Tibial nerve (tissue), 4 donors: ENCODE data around the gene BOC. TPM values are rescaled to one million over a fixed set of nuclear protein-coding genes. Genes with fewer than 3 reads are reported as not detected.
A peak's percentile ranks its signal among the peaks of the same experiment; 100 is the strongest.

Experiments
- DNase-seq, 2 donors: peaks; one replicate each; pipeline ENCODE4 v3.0.0-alpha.2; 2019; ENCODE audit warnings: low spot score in 2 of 2
- H3K27ac ChIP-seq, 4 donors: fragments of 200-600 bp; sonication (generic) in 3 of 4; one replicate each; pipeline ENCODE4 v1.5.1; 2017 to 2019; ENCODE audit warnings: mild to moderate bottlenecking in 1 of 4
- H3K27me3 ChIP-seq, 2 donors: fragments of 200-600 bp; sonication (generic) in 1 of 2; one replicate each; pipeline versions ENCODE4 v1.5.1 to v1.6.0; 2017 to 2019
- H3K36me3 ChIP-seq, 3 donors: fragments of 200-600 bp; sonication (generic); one replicate each; pipeline ENCODE4 v1.5.1; 2018 to 2019
- H3K4me1 ChIP-seq, 4 donors: fragments of 200-600 bp; sonication (generic) in 3 of 4; one replicate each; pipeline ENCODE4 v1.5.1; 2017 to 2019
- H3K4me3 ChIP-seq, 4 donors: fragments of 200-600 bp; sonication (generic) in 3 of 4; one replicate each; pipeline ENCODE4 v1.5.1; 2017 to 2019; ENCODE audit warnings: mild to moderate bottlenecking in 1 of 4, moderate library complexity in 1 of 4
- H3K9me3 ChIP-seq, 4 donors: fragments of 200-600 bp; sonication (generic) in 3 of 4; one replicate each; pipeline ENCODE4 v1.5.1; 2017 to 2019
- EP300 ChIP-seq, 2 donors: sonication (generic); formaldehyde crosslinking; IDR thresholded peaks; one replicate each; pipeline ENCODE4 v1.6.1; 2017; ENCODE audit warnings: antibody characterized with exemption in 2 of 2, mild to moderate bottlenecking in 1 of 2
- POLR2A ChIP-seq, 2 donors: fragments of 450-650 bp; IDR thresholded peaks; one replicate each; pipeline ENCODE4 v1.6.1; 2017; ENCODE audit warnings: antibody characterized with exemption in 2 of 2, mild to moderate bottlenecking in 2 of 2, moderate library complexity in 2 of 2
- WGBS, 2 donors: methylation state at CpG; one replicate each; pipeline ENCODE4 v1.1.5; 2018; 5-methylcytosine and 5-hydroxymethylcytosine counted together
- total RNA-seq, 4 donors: library from RNA; depleted of rRNA; stranded (reverse); fragments of >200 nt; gene quantifications; one replicate each; pipeline ENCODE4 v1.1.0, GENCODE V29; 2016
- TF ChIP-seq, protein P1 (sequence below), 5 experiments: fragments of 200-600 bp in 3 of 5; fragments of 450-650 bp in 2 of 5; sonication (generic) in 3 of 5; IDR thresholded peaks; one replicate each; pipeline ENCODE4 v1.5.1; 2016 to 2019; ENCODE audit warnings: antibody characterized with exemption in 5 of 5, mild to moderate bottlenecking in 3 of 5, moderate library complexity in 2 of 5

BOC gene
- total RNA-seq, 4 donors from 2014 or later: 27.6 to 63.2 (median 48.1) TPM

DNA sequence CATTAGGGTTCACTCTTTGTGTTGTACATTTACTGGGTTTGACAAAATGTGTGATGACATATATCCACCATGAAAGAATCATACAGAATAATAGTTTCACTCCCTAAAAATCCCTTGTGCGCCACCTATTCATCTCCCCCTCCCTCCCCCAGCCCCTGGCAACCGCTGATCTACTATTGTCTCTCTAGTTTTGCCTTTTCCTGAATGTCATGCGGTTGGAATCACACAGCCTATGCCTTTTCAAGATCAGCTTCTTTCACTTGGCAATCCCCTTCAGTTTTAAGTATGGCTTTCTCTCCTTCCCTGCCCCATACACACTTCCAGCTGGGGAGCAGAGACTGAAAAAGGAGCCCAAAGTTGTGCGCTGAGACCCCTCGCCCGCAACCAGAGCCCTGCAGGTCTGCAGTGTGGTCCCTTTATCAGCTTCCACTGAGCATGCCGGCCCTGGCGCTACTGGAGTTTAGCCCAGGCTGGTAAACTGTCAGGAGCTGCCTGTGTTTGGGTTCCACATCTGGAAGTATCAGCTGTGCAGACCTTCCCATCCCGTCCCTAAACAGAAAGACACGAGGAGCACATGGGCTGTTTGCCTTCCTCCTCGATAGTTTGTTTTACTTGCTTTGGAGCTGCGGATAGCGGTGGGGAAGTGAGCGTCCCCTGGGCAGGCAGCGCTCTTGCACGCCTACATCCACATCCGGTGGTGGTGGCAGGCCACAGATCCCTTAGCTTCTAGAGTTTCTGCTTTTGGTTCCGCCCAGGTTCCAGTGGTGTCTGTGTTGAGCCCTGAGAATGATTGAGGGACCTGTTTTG is 12.3 kb downstream of the BOC start:
- WGBS, 2 donors: 70 to 75% methylated on average over 18 of the region's 18 CpGs
- no peak for DNase-seq
- Histone ChIP-seq H3K4me3 (no peak overlapping the region), H3K4me1 (peaks cover 0 to 36% (median 0%) of the 10 kb centered on the region in 4 donors), H3K9me3 (no peaks in the 10 kb centered on the region), H3K27me3 (no peaks in the 10 kb centered on the region), H3K27ac (peak overlapping the region in 1 of 4 donors; percentile 4), H3K36me3 (peaks cover 0 to 20% (median 0%) of the 10 kb centered on the region in 3 donors)
- TF ChIP-seq POLR2A (IDR thresholded peaks at IDR 0.05) (no peak), EP300 (IDR thresholded peaks at IDR 0.05) (no peak)
- TF ChIP-seq, protein P1, sequence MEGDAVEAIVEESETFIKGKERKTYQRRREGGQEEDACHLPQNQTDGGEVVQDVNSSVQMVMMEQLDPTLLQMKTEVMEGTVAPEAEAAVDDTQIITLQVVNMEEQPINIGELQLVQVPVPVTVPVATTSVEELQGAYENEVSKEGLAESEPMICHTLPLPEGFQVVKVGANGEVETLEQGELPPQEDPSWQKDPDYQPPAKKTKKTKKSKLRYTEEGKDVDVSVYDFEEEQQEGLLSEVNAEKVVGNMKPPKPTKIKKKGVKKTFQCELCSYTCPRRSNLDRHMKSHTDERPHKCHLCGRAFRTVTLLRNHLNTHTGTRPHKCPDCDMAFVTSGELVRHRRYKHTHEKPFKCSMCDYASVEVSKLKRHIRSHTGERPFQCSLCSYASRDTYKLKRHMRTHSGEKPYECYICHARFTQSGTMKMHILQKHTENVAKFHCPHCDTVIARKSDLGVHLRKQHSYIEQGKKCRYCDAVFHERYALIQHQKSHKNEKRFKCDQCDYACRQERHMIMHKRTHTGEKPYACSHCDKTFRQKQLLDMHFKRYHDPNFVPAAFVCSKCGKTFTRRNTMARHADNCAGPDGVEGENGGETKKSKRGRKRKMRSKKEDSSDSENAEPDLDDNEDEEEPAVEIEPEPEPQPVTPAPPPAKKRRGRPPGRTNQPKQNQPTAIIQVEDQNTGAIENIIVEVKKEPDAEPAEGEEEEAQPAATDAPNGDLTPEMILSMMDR (IDR thresholded peaks at IDR 0.05): no peak

DNA sequence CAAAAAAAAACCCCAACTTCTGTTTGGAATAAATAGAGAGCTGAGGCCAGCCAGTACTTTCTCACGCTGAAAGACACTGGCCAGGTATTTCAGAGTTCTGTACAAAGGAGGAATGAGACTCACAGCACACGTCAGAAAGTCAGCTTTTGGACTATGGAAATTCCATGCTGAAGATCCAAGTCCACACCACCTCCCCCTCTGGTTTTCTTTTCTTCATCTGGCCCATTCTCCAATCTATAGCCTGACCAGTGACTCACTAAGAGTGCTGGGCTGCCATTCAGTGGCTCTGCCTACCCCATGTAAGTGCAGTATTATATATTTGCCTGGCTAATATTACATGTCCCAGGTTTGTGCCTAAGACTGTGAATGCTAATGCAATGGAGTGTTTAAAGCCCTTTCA is 13.9 kb downstream of the BOC start:
- no peaks in the 10 kb centered on the region for H3K9me3 ChIP-seq
- TF ChIP-seq POLR2A (IDR thresholded peaks at IDR 0.05) (no peak), EP300 (IDR thresholded peaks at IDR 0.05) (no peak)
- TF ChIP-seq, protein P1 (IDR thresholded peaks at IDR 0.05): no peak
- 88% methylated on average over 2 of the region's 2 CpGs for WGBS, 2 donors
- no peaks in the 10 kb centered on the region for H3K27me3 ChIP-seq
- peaks cover 0 to 20% (median 0%) of the 10 kb centered on the region in 3 donors for H3K36me3 ChIP-seq
- no peak overlapping the region for H3K27ac ChIP-seq
- no peak overlapping the region for H3K4me3 ChIP-seq
- DNase-seq: no peak
- peaks cover 0 to 37% (median 0%) of the 10 kb centered on the region in 4 donors for H3K4me1 ChIP-seq

DNA sequence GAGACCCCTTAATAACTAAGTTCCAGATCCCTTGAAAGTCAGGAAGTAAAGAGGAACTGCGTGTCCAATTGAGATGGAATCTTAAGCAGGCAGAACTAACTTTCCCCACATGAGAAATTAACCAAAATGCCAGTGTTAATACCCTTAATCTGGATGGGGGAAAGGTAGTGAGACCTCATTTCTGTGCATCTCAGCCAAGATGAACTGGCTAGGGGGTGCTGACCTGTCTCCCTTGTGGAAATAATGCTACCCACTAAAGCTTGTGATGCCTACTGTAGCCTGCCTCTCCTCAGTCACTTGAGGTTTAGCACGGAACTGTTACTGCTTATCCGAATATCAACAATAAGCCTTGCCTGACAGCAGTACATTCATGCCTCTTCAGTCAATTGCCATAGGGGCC is 15.1 kb downstream of the BOC start:
- Histone ChIP-seq H3K4me3 (no peak overlapping the region), H3K36me3 (peaks cover 0 to 10% (median 0%) of the 10 kb centered on the region in 3 donors), H3K9me3 (no peaks in the 10 kb centered on the region), H3K27ac (no peak overlapping the region), H3K4me1 (peaks cover 0 to 27% (median 0%) of the 10 kb centered on the region in 4 donors), H3K27me3 (no peaks in the 10 kb centered on the region)
- TF ChIP-seq POLR2A (IDR thresholded peaks at IDR 0.05): no peak
- TF ChIP-seq, protein P1 (IDR thresholded peaks at IDR 0.05): no peak
- no peak for TF ChIP-seq EP300 (IDR thresholded peaks at IDR 0.05)
- 95 to 98% methylated on average over 3 of the region's 3 CpGs for WGBS, 2 donors
- no peak for DNase-seq

DNA sequence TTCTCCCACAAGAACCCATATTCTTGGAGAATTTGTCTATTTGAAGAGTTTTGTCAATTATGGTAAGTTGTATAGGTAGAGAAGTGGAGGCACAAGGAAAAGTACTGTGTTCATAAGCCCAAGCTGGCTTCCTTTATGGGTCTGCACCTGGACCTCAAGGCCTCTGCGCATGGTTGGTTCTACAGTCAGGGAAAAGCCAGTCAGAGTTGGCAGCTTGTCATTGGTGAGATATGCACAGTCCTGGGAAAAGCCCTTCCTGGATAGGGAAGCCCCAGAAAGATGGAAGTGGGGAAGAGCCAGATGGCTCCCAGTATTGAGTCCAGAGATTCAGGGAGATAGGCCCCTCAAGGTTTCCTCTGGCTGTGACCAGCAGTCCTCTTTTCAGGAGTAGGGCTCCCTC is 15.8 kb downstream of the BOC start:
- DNase-seq: no peak
- H3K36me3 ChIP-seq: peaks cover 0 to 7% (median 0%) of the 10 kb centered on the region in 3 donors
- H3K9me3 ChIP-seq: no peaks in the 10 kb centered on the region
- H3K27ac ChIP-seq: no peak overlapping the region
- TF ChIP-seq POLR2A (IDR thresholded peaks at IDR 0.05): no peak
- TF ChIP-seq, protein P1 (IDR thresholded peaks at IDR 0.05): no peak
- TF ChIP-seq EP300 (IDR thresholded peaks at IDR 0.05): no peak
- H3K4me1 ChIP-seq: peaks cover 0 to 30% (median 0%) of the 10 kb centered on the region in 4 donors
- WGBS, 2 donors: 95 to 100% methylated on average over 1 of the region's 1 CpG
- H3K27me3 ChIP-seq: no peaks in the 10 kb centered on the region
- no peak overlapping the region for H3K4me3 ChIP-seq

DNA sequence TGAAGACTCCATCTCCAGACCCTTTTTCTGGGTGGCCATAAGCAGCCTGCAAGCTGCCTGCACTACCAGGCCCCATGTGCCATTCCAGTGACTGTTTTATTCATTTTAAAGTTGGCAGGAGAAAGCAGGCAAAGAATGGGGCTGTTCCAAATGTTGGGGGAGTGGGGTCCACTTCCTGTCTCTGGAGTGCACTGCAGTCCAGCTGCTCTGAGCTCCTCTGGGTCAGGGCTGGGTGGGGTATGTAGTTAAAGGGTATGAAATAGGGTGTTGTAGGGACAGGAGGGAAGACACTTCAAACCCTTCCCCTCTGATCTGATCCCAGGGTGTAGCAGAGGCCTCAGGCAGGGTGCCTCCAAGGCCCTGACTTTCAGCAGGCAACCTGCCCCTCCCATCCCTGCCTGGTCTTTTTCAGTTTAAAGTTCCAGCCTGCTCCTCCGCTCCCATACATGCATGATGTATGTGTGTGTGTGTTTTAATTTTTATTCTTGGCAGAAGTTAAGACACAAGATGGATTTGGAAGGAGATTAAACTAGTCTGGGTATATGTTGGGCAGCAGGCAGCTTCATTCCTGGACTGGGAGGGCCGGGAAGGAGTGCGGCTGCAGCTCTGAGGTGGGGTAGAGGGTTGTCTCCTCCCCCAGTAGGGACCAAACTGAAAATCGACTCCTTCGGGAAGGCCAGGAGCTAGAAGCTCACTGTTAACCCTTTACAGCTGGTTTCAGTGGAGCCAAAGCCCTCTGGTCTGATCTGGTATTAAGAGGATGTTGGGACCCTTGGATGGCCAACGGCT is 17.3 kb downstream of the BOC start:
- Histone ChIP-seq H3K36me3 (no peaks in the 10 kb centered on the region), H3K27ac (no peak overlapping the region), H3K4me3 (no peak overlapping the region), H3K9me3 (no peaks in the 10 kb centered on the region), H3K27me3 (no peaks in the 10 kb centered on the region), H3K4me1 (peaks cover 0 to 24% (median 0%) of the 10 kb centered on the region in 4 donors)
- TF ChIP-seq EP300 (IDR thresholded peaks at IDR 0.05) (no peak), POLR2A (IDR thresholded peaks at IDR 0.05) (no peak)
- TF ChIP-seq, protein P1 (IDR thresholded peaks at IDR 0.05): no peak
- WGBS, 2 donors: 44 to 51% methylated on average over 6 of the region's 6 CpGs
- DNase-seq: no peak
